Raji (cell line): ENCODE measurements around the gene MRPL40.

Source experiments
- POLR2A ChIP-seq: IDR thresholded peaks from 2 replicates; pipeline ENCODE4 v1.6.1; 2011; ENCODE audit warnings: low read depth, low read length, control low read depth; ENCODE audit not compliant: insufficient read depth

Gene MRPL40

GRCh38 chr22:19466126-19466716 is 33.9 kb downstream of the MRPL40 start:
- TF ChIP-seq POLR2A, result no peak

- no peak for TF ChIP-seq POLR2A
These were observed 34.8 kb downstream of the MRPL40 start for GRCh38 chr22:19466848-19467752.

DNA sequence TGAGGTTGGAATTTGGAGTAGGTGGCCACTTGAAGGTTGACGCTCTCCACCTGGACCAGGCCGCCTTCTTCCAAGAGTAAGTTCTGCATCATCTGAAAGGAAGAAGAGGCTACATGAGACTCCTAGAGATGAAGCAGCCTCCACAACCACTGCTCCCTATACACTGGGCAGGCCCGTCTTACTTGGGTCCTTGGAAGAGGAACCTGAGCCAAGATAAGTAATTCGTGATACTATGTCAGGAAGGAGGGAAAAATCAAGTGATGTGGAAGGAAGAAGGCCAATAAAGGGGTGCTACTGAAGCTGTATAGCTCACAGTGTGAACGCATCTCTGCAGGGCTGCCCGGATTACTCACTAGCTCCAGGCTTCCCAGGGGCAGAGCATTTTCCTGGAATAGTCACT is 35.6 kb downstream of the MRPL40 start:
- TF ChIP-seq POLR2A, result no peak

DNA sequence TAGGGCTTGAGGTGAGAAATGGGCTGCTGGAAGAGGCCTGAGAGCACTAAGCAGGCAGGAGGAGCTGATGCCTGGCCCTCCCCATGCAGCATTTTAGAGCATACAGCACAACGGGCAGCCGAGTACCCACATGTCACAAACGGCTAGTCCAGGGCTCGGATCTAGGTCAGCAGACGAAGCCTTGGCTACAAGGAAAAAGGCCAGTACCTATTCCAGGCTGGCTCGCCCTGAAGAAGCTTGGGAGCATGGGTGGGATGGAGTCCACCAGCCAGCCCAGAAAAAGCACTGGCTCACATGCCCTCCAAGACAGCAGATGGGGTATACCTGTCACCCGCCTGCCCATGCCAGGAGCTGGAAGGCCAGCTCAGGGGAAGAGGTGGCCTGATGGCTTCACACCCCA is 37.1 kb downstream of the MRPL40 start:
- no peak for TF ChIP-seq POLR2A

DNA sequence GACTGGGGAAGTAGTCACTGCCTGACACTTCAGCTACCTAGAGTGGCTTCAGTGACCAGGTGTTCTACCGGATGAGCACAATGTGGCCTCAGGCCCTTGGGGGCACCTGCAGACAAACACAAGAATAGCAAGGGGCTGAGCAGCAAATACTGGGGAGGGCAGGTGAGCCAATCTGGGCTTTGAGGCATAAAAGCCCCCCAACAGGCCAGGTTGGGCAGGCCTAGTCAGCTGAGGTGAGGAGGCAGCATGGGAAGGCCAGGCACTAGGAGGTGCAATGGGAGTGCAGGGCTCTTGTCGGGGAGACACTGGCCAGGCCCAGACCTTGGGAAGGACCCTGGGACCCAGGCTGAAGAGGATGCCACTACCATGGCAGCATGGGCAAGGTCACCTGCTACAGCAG is 37.7 kb downstream of the MRPL40 start:
- TF ChIP-seq POLR2A, result no peak

GRCh38 chr22:19471572-19471971 is 39.2 kb downstream of the MRPL40 start:
- no peak for TF ChIP-seq POLR2A

DNA sequence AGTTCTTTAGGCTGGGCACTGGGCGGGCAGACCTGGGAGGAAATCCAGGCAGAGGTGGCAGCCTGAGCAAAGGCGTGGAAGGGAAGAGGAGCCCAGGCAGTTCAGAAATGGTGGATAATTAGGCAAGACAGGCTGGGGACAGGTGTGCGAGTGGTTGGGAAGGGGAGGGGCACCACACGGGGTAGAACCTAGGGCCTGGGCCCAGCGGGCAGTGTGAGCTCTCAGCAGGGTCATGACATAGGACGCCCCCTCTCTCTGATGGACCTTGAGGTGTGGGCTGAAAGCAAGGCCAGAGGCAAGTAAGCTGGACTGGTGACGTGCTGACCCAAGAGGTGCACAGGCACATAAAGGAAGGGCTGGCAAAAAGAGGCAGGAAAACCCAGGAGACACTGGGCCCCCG is 39.9 kb downstream of the MRPL40 start:
- no peak for TF ChIP-seq POLR2A

GRCh38 chr22:19473578-19473977 is 41.2 kb downstream of the MRPL40 start:
- no peak for TF ChIP-seq POLR2A

GRCh38 chr22:19476023-19476422 is 43.7 kb downstream of the MRPL40 start:
- TF ChIP-seq POLR2A, result no peak

- TF ChIP-seq POLR2A, result no peak
These were observed 45.1 kb downstream of the MRPL40 start for GRCh38 chr22:19477321-19478044.

DNA sequence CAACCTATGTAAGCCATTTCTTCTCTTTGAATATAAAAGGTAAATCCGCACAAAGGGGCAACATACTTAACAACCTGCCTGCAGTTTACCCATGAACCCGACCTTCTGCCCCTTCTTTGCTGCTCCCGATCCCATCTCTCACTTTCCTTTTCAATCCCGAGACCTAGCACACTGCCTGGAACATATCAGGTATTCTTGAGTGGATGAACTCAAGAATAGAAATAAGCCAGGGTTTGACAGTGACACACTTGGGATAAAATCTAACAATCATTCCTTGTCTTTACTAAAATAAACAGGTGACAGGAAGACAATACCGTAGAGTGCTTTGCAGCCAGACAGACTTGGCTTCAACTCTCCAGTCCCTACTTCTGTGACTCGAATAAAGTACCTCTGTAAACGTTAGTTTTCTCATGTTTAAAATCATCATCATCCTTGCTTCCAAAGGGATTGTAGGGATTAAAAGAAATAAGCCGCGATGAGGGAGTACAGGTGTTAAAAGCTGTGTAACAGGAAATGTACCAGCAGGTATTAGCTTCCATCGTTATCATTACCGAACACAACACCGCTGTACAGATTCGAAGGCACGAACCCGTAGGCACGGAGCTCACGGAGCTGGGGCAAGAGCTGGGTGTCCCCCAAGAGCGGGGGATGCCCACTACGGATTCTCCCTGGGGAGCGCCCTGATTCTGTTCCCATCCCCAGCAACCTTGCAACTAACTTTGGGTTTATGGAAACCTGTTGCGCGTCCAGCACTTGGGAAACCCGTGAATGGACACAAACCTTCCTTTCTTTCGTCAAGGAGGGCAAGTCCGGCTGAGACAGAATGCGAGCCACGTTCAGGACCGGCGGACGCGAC is 45.9 kb downstream of the MRPL40 start:
- no peak for TF ChIP-seq POLR2A

DNA sequence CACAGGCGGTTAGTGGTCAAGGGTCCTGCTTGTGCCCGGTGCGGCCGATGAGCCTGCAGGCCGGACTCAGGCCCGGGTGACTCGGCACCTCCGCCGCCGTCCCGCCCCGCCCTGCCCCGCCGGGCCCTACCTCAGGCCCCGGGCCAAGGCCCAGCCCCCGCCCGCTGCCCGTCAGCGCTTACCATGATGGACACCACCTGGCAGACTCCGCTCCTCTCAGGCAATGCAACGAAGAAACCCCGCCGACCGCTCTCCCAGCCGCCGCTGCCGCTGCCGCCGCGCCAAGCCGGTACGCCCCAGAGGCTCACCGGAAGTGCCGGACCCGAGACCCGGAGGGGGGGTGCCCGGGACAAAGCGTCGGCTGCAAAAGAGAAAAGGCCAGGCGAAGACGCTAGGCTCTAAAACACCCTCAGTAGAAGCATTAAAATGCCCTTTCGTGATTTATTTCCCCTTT is 46.6 kb downstream of the MRPL40 start, which contains the start of gene UFD1:
UFD1 (minus strand) TSS at position 293 of the 454 bp plus-strand sequence; CDS start at position 185, 108 bp downstream.
- TF ChIP-seq POLR2A, result peak; percentile 52

DNA sequence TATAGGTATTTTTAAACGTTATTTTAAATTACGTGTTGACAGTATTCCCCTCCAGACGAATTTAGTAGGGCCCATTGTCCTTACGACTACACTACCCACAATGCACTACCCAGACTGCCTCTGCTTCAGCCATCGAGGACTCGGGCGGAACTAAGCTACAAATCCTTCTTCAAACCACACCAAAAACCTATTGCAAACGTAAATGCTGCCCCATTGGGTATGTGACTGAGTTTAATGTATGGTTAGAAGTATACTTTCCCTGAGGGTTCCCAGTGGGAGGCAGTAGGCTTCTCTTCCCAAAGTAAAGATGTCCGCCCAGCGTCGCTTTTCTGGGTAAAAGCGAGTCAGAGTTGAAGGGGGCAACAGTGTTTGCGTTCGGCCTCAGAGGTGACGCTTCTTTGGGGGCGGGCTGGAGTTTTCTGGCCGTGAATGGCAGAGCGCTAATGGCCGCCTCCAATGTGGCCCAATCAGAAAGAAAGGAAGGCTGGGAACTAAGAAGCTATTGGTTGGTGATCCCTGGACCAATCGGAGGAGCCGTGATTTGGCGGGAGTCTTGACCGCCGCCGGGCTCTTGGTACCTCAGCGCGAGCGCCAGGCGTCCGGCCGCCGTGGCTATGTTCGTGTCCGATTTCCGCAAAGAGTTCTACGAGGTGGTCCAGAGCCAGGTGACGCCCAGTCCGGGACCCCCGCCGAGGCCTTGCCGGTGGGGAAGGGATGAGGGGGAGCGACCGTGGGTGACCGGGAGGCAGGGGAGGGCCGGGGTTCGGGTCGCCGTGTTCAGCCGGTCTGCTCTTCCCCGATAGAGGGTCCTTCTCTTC is 47.2 kb downstream of the MRPL40 start, which contains the start of gene CDC45:
CDC45 (plus strand) TSS at position 566 of the 818 bp plus-strand sequence; CDS start at position 615, 49 bp downstream.
- TF ChIP-seq POLR2A, result peak; percentile 76

GRCh38 chr22:19480173-19480568 is 47.8 kb downstream of the MRPL40 start:
- no peak for TF ChIP-seq POLR2A
